Erythroblast (primary cell): Measurements from ENCODE around the gene ATRNL1.

Experiments
- DNase-seq, 2 experiments: peaks; one replicate each; lab custom pipeline; 2025; lab: John Stamatoyannopoulos, UW
- GATA1 ChIP-seq: IDR thresholded peaks from 2 replicates; pipeline ENCODE4 v1.6.1; 2011; ENCODE audit warnings: low read depth, mild to moderate bottlenecking, control low read depth, low read length, moderate library complexity
- POLR2A ChIP-seq: IDR thresholded peaks from 2 replicates; pipeline ENCODE4 v1.6.1; 2011; ENCODE audit warnings: mild to moderate bottlenecking, low read length

Gene ATRNL1, protein sequence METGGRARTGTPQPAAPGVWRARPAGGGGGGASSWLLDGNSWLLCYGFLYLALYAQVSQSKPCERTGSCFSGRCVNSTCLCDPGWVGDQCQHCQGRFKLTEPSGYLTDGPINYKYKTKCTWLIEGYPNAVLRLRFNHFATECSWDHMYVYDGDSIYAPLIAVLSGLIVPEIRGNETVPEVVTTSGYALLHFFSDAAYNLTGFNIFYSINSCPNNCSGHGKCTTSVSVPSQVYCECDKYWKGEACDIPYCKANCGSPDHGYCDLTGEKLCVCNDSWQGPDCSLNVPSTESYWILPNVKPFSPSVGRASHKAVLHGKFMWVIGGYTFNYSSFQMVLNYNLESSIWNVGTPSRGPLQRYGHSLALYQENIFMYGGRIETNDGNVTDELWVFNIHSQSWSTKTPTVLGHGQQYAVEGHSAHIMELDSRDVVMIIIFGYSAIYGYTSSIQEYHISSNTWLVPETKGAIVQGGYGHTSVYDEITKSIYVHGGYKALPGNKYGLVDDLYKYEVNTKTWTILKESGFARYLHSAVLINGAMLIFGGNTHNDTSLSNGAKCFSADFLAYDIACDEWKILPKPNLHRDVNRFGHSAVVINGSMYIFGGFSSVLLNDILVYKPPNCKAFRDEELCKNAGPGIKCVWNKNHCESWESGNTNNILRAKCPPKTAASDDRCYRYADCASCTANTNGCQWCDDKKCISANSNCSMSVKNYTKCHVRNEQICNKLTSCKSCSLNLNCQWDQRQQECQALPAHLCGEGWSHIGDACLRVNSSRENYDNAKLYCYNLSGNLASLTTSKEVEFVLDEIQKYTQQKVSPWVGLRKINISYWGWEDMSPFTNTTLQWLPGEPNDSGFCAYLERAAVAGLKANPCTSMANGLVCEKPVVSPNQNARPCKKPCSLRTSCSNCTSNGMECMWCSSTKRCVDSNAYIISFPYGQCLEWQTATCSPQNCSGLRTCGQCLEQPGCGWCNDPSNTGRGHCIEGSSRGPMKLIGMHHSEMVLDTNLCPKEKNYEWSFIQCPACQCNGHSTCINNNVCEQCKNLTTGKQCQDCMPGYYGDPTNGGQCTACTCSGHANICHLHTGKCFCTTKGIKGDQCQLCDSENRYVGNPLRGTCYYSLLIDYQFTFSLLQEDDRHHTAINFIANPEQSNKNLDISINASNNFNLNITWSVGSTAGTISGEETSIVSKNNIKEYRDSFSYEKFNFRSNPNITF (N-terminal part only)

DNA sequence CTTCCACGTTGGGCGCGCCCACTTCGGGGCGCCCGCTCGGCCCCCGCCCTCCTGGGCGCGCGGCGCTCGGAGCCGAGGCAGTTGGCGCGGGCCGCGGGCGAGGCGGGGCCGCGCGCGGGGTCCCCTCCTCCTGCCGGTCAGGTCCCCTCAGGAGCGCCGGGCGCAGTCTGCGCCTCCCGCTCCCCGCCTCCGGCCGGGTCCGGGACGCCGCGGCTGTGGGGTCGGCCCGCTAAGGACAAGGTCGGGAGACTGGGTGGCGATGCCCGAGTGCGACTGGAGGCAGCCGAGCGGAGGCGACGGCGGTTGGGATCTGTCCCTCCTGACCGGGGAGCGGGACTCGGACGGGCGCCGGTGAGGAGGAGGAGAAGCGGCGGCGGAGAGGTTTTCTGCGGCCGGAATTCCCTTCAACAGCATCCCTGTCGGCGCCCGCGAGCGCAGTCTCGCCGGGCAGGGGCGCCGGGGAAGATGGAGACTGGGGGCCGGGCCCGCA, at the start of gene ATRNL1:
Gene ATRNL1 (plus strand): TSS at position 80 of the 490 bp plus-strand sequence. CDS start 386 bp downstream, at position 466.
- TF ChIP-seq GATA1 (no peak), POLR2A (no peak)
- DNase-seq, result peak; percentile 30 to 31

DNA sequence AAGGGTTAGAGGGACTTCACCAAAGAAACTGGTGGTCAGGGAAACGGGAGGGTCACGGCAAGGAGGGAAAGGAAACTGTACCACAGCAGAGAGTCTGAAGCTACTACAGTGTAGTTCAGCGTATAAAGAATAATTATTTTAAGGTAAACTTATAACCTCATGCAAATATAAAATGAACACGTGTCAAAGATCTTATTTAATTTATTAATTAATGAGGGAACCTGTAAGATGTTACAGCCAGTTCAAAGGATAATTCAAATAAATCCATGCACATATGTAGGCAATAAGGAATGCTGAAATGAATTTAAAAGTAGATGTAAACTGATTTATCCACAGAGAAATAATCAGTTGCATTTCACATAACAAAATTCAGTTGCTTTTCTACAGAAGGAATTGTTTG, 49.4 kb upstream of the ATRNL1 start:
- DNase-seq, result no peak
- TF ChIP-seq GATA1 (no peak), POLR2A (no peak)

DNA sequence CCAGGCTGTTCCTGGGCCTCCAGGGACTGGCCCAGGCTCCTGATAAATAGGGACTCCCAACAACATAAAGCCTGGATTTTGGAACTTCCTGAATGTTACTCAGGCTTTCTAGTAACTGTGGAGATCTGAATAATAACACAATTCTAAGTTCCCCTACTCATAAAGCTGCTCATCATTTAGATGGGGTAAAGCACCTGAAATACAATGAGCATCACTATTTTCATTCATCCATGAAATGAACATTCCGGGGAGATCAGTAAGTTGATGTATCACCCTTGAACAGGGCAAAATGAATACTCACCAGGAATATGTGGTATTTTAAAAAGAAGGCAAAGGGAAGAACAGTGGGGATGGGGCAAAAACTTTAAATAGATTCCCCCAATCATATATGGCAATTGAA, 48.3 kb upstream of the ATRNL1 start:
- TF ChIP-seq POLR2A (no peak), GATA1 (no peak)

DNA sequence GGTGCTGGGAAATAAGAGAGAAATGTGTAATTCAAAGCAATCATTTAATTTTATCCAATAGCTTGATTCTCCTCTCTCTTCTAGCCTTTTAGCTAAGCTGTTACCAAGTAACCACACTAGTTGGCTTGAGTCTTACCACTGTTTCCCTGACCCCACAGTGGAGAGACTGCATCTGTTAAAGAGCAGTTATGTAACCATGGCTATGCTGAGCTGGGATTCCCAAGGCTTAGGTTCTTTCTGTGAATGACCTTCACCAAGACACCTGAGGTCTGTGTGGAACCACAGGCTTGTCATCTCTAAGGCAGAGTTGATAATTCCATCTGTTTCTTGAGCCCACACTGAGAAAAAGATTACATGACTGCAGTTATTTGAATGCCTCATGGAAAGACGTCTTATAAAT, 47.7 kb upstream of the ATRNL1 start:
- DNase-seq, result no peak
- TF ChIP-seq POLR2A, result no peak
- no peak for TF ChIP-seq GATA1

More for the DNA sequence above, 48.3 kb upstream of the ATRNL1 start:
- no peak for DNase-seq

DNA sequence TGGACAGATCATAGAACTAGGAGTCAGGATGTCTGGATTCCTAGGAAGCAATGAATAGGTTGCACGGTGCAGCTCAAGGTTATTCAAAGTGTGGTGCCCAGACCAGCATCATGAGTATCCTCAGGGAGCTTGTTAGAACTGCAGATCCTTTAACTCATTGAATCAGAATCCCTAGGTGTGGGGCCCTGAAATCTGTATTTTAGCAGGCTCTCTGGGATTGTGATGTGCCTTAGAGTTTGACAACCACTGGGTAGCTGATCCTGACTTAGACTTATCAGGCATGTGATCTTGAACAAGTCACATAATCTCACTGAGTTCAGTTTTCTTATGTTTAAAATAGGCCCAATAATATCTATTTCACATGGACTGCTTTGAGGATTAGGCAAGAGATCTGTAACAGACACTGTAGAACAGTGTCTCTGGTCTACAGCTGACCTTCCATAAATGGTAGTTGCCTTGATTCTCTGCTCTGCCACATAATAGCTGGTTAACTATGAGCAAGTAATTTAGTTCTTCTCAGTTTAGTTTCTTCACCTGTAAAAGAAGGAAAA, 46.4 kb upstream of the ATRNL1 start:
- no peak for DNase-seq
- TF ChIP-seq GATA1, result no peak
- TF ChIP-seq POLR2A, result no peak

DNA sequence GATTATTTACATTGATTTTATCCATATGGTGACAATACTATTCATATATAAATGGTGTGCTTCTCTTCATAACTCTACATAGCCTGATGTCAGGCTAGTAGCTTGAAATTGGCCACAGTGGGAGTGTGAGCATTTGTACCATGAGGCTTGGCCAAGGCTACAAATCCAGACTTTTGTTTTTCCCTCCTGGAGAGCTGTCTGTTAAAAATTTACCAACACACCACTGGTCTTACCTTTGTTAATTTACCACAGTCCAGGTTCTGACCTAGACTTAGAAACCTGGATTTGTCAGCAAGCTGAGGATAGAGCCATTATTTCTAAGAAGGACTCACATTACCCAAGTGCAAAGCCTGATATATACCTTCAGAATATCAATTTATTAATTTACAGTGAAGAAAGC, 45.5 kb upstream of the ATRNL1 start:
- DNase-seq, result no peak
- TF ChIP-seq GATA1 (no peak), POLR2A (no peak)

DNA sequence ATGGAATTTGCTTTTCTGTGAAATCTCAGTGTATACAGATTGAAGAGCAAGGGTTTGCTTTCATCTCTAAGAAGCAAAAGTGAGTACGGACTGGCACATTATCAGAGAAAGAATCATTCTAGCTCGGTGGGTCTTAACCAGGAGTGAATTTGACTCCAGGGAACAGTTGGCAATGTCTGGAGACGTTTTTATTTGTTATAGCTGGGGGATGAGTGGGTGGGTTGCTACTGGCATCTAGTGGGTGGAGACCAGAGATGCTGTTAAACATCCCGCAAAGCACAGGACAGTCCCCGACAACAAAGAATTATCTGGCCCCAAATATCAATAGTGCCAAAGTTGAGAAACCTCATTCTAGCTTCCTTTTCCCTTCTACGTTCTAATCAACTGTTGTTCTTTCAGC, 43.8 kb upstream of the ATRNL1 start:
- no peak for TF ChIP-seq GATA1
- no peak for TF ChIP-seq POLR2A
- no peak for DNase-seq

DNA sequence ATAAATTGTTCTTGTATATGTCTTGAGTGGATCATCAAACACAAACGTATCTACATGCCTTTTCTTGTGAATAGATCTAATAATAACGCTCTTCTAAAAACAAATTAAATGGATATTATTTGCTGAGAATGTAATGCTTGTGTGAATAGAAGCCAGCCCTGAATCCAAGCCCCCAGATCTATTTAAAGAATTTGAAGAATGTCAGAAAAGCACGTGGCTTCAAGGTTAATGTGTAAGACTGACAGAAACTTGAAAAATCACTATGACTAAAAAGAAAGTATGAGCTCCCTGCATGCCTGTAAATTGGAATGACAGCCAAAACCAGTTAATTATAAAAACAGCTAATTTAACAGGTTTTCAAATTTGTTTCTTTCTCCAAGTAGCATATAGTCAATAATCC, 43.2 kb upstream of the ATRNL1 start:
- TF ChIP-seq GATA1 (no peak), POLR2A (no peak)
- no peak for DNase-seq

DNA sequence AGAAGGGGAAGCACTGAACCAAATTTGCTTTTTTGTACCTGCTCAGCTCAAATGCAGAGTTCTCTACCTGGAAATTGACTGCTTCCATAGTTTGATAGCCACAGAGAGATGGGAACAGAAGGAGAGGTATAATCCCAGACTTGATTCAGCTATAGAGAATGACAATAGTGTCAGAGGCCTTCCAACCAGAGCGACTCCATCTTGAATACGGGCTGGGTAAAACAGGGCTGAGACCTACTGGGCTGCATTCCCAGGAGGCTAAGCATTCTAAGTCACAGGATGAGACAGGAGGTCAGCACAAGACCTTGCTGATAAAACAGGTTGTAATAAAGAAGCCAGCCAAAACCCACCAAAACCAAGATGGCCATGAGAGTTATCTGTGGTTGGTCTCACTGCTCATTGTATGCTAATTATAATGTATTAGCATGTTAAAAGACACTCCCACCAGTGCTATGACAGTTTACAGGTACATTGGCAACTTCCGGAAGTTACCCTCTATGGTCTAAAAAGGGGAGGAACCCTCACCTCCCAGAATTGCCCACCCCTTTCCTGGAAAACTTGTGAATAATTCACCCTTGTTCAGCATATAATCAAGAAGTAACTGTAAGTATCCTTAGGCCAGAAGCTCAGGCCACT, 42.7 kb upstream of the ATRNL1 start:
- no peak for TF ChIP-seq GATA1
- no peak for TF ChIP-seq POLR2A
- no peak for DNase-seq

DNA sequence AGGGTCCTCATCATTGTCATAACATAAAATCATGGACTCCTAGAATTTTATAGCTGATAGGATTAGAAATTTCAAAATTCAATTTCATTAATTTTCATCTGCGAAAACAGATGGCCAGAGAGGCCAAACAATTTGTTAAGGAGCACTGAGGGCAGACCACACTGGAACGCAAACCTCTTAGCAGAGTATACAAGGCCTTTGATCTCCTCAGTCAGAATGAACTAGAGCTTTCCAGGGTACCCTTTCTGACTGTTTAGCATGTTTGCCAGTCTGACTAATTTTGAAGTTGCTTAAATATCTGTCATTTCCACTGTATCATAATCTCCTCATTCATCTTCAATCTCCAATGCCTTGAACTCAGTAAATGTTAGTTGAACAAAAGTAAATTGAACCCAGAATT, 41.9 kb upstream of the ATRNL1 start:
- TF ChIP-seq POLR2A (no peak), GATA1 (no peak)
- DNase-seq, result no peak

DNA sequence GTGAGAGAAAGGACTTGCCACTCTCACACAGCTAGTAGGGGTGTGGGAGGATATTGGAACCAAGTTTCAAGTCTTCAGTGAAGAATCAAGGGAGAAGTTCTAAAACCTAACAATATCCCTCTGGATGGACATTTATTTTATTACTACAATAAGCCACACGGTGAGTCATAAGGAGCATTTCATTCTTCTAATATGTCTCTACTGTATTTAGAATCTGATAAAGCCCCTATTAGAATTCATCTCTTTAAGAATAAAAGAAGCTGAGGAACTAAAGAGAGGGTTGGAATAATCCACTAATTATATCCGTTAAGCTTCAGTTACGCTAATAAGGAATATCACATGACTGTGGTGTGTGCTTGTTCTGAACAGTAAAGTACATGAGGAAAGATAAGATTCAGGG, 40.9 kb upstream of the ATRNL1 start:
- no peak for DNase-seq
- TF ChIP-seq POLR2A (no peak), GATA1 (no peak)

DNA sequence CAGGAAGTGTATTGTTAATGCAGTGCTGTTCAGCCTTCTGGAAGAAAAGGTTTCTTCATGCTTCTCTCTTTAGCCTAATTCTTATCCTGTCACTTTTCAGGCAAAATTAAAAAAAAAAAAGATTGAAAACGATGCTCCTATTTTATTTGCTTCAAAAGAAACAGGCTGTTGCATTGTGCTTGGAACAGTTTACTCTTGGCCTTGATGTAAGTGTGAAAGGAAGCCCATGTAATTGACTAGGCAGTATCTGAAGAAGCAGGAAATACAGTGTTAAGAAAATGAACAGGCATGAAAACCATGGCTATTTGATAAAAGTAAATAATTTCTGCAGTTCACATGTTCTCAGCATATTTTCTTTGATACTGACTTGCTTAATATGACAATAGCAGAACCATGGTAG, 40.4 kb upstream of the ATRNL1 start:
- no peak for DNase-seq
- TF ChIP-seq GATA1 (no peak), POLR2A (no peak)

DNA sequence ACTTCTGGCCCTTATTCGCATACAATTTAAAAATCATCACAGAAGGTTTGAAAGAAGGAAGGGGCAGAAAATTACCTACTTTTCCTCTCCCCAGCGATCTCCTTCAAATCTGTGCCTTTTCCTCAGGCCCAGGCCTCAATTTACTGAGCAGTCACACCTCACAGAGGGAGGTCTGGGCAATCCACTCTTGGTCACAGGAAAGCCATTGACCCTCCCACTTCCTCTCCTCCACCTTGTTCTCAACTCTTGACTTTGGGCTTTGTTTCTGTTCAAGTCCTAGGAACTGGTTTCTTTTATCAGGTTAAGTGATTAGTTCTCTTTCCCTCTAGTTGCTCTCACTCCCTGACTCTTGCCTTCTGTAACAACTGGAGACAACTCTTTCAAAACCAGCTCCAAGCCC, 37.0 kb upstream of the ATRNL1 start:
- TF ChIP-seq GATA1, result no peak
- DNase-seq, result no peak
